A673 (cell line): ENCODE measurements around the gene RNF25. TPM values are rescaled to one million over a fixed set of nuclear protein-coding genes. Genes with fewer than 3 reads are reported as not detected.

ENCODE experiments used
- BruUV-seq: library from RNA; stranded (reverse); fragments of 400-500 nt; replicated peaks from 2 replicates; lab custom pipeline; 2021; lab: Mats Ljungman, UMichigan
- CTCF ChIA-PET: fragments of 300-600 bp; sonication (Branson Sonifier 250); formaldehyde crosslinking; loops from one replicate; lab custom pipeline; 2022; ENCODE audit warnings: antibody characterized with exemption; lab: Charles Lee
- POLR2A ChIA-PET: fragments of 300-600 bp; sonication (Branson Sonifier 250); formaldehyde crosslinking; loops from one replicate; lab custom pipeline; 2022; ENCODE audit warnings: antibody characterized with exemption; ENCODE audit not compliant: low non-redundant PET; lab: Charles Lee
- DNase-seq: peaks from one replicate; pipeline ENCODE4 v3.0.0-alpha.2; 2015; ENCODE audit warnings: low spot score
- H3K27ac ChIP-seq: fragments of 200-600 bp; sonication (generic); 2 replicates; pipeline ENCODE4 v1.5.1; 2016; ENCODE audit warnings: mixed run types, low read depth, mild to moderate bottlenecking, mixed read lengths, antibody characterized with exemption, low read length; ENCODE audit not compliant: poor library complexity, severe bottlenecking
- H3K27me3 ChIP-seq: fragments of 200-600 bp; sonication (generic); replicated peaks from 2 replicates; pipeline ENCODE4 v1.6.1; 2017; ENCODE audit warnings: mixed run types, low read depth, mild to moderate bottlenecking, mixed read lengths, antibody characterized with exemption, low read length; ENCODE audit not compliant: insufficient read depth, poor library complexity
- H3K36me3 ChIP-seq: fragments of 200-600 bp; sonication (generic); 2 replicates; pipeline ENCODE4 v1.6.1; 2016; ENCODE audit warnings: mixed run types, mild to moderate bottlenecking, mixed read lengths, antibody characterized with exemption, low read length; ENCODE audit not compliant: insufficient read depth, poor library complexity, severe bottlenecking
- H3K4me1 ChIP-seq: fragments of 200-600 bp; sonication (generic); 2 replicates; pipeline ENCODE4 v1.6.1; 2017; ENCODE audit warnings: mixed run types, mild to moderate bottlenecking, mixed read lengths, antibody characterized with exemption, low read length; ENCODE audit not compliant: insufficient read depth, poor library complexity, severe bottlenecking
- H3K4me3 ChIP-seq: fragments of 200-600 bp; sonication (generic); 2 replicates; pipeline ENCODE4 v1.5.1; 2016; ENCODE audit warnings: low read depth, mixed run types, mild to moderate bottlenecking, mixed read lengths, low read length; ENCODE audit not compliant: poor library complexity, severe bottlenecking
- H3K9me3 ChIP-seq: fragments of 200-600 bp; sonication (generic); 2 replicates; pipeline ENCODE4 v1.6.1; 2016; ENCODE audit warnings: mixed run types, low read depth, mild to moderate bottlenecking, mixed read lengths, antibody characterized with exemption, low read length; ENCODE audit not compliant: poor library complexity, severe bottlenecking
- EZH2 ChIP-seq: fragments of 200-600 bp; sonication (generic); IDR thresholded peaks from 2 replicates; pipeline ENCODE4 v1.6.1; 2017; ENCODE audit warnings: borderline replicate concordance, low read depth, mild to moderate bottlenecking, mixed read lengths, antibody characterized with exemption, low read length; ENCODE audit not compliant: poor library complexity, severe bottlenecking
- intact Hi-C: fragments of 100-400 bp; cut with micrococcal nuclease; formaldehyde crosslinking; loops from one replicate; pipeline ENCODE4 v1.10.0; 2022; ENCODE audit not compliant: unreplicated experiment
- total RNA-seq: library from RNA; stranded (reverse); gene quantifications from 2 replicates; pipeline ENCODE4 v1.2.3, GENCODE V29; 2021
- TF ChIP-seq, protein P1 (sequence below): fragments of 300-800, 200-600 bp; sonication (generic); conservative IDR thresholded peaks from 2 replicates; pipeline ENCODE4 v1.5.1; 2017; ENCODE audit warnings: low read depth, mild to moderate bottlenecking, antibody characterized with exemption, low read length, moderate library complexity, mixed read lengths

Gene RNF25
- total RNA-seq, 1 experiment from 2014 or later = 39.4 TPM

DNA sequence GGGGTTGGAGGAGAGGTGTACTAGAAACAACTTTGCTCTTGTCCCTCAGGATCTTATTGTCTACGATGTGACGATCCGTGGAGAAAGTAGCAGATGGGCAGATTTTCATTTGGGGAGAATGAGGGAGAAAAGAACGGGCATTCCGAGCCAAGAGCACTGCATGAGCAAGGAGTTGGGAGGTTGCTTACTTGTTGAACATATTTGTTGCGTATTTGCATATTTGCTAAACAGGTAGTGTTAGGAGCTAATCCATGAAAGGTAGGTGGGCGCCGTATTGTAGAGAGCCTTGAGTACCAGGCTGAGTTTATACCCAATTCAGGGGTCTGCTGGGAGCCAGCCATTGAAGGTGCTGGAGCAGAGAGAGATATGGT, 11.8 kb downstream of the RNF25 start:
- Histone ChIP-seq H3K27me3 (no peaks in the 10 kb centered on the region), H3K4me3 (peak overlapping the region; percentile 89), H3K9me3 (no peaks in the 10 kb centered on the region), H3K36me3 (peaks cover 57% of the 10 kb centered on the region), H3K4me1 (peaks cover 6% of the 10 kb centered on the region), H3K27ac (peak overlapping the region; percentile 85)
- DNase-seq = no peak
- ChIA-PET CTCF (interaction anchor here (0.6 to 2.3 kb wide), 3 partner anchors 32 to 198 kb away, joined by 7 to 28 read pairs (median 14); no protein-coding TSS in a partner anchor), POLR2A (interaction anchor here (0.6 to 1.2 kb wide), 2 partner anchors 51 to 276 kb away, joined by 4 to 8 read pairs; partner anchors contain the start of gene TTLL4)
- intact Hi-C loops = no loop called here
- TSS peak; percentile 93 for BruUV-seq
- TF ChIP-seq EZH2 = no peak
- TF ChIP-seq, protein P1, sequence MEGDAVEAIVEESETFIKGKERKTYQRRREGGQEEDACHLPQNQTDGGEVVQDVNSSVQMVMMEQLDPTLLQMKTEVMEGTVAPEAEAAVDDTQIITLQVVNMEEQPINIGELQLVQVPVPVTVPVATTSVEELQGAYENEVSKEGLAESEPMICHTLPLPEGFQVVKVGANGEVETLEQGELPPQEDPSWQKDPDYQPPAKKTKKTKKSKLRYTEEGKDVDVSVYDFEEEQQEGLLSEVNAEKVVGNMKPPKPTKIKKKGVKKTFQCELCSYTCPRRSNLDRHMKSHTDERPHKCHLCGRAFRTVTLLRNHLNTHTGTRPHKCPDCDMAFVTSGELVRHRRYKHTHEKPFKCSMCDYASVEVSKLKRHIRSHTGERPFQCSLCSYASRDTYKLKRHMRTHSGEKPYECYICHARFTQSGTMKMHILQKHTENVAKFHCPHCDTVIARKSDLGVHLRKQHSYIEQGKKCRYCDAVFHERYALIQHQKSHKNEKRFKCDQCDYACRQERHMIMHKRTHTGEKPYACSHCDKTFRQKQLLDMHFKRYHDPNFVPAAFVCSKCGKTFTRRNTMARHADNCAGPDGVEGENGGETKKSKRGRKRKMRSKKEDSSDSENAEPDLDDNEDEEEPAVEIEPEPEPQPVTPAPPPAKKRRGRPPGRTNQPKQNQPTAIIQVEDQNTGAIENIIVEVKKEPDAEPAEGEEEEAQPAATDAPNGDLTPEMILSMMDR = no peak

DNA sequence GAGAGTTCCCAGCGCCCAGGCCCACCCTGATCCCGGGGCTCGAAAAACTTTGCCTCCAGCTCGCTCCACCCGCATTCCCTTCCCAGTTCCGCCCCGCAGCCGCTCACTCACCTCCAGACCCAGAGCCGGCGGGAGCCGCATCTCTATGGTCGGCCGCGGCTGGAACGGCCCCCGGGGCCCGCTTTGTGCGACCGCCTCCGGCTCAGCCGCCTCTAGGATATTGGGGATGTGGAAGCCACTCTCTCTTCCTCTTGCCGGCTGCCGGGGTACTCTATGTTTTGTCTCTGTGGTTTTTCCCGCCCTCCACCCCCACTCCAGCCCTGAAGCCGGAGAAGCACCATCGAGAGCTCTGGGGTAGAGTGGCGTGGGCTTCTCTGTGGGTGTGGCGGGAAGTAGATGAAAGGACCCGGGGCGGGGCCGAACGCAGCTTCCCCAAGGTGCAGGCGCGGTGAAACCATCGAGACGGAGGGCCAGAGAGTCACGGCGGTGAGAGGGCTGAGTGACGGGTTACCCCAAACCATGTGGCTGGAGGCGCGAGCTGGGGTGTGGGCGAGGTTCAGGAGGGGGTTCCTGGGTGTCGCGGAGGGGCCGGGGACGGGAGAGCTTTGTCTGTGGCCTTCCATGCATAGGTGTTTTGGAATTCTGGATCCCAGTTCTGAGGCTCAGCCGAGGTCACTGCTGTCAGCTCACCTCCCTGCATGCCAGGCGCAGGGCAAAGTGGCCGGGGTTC, 12.4 kb downstream of the RNF25 start, which contains the start of the genes BCS1L and ZNF142:
TSS of gene BCS1L (plus strand) at position 426 of the 730 bp plus-strand sequence. CDS start 1,305 bp downstream, outside the sequence.
TSS of gene ZNF142 (minus strand) at position 366 of the 730 bp plus-strand sequence. CDS start 3,194 bp downstream, outside the sequence.
- ChIA-PET POLR2A (interaction anchor here (0.6 to 1.2 kb wide), 2 partner anchors 51 to 275 kb away, joined by 4 to 8 read pairs; partner anchors contain the start of gene TTLL4), CTCF (interaction anchor here (0.6 to 2.3 kb wide), 4 partner anchors 31 to 198 kb away, joined by 7 to 28 read pairs (median 10); no protein-coding TSS in a partner anchor)
- intact Hi-C loops = no loop called here
- peak; percentile 98 for DNase-seq
- BruUV-seq = no TSS peak
- no peaks in the 10 kb centered on the region for H3K27me3 ChIP-seq
- peak within 1 kb of the TSS; percentile 89 for H3K4me3 ChIP-seq
- no peaks in the 10 kb centered on the region for H3K9me3 ChIP-seq
- no peak for TF ChIP-seq EZH2
- TF ChIP-seq, protein P1 = no peak
- peaks cover 6% of the 10 kb centered on the region for H3K4me1 ChIP-seq
- H3K36me3 ChIP-seq = peaks cover 57% of the 10 kb centered on the region
- peak within 1 kb of the TSS; percentile 85 for H3K27ac ChIP-seq

DNA sequence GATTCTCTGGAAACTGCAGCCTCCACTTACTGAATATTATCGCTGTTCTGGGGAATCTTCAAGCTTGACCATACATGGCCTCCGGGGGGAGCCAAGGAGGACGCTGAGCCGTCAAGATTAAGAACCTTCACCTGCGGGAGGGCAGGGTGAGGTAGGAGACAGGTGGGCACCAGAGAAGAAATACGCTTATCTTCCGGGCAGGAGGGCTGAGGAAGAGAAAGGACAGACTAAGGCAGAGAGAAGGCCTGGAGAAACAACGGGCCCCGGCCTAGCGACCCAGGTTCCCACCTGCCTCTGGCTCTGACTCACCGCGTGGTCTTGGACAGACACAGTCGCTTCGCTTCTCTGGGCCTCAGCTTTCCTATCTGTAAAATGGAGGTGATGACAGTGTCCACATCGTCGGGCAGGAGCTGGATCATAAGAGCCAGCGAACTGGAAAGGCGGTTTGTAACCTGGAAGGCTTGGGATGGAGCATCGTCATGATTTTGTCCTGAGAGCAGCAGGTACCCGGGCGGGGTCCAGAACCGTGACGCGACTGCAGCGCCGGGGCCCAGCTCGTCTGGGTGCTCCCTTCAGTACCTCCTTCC, 13.0 kb downstream of the RNF25 start:
- TSS peak; percentile 76 for BruUV-seq
- Histone ChIP-seq H3K27ac (peak overlapping the region; percentile 85), H3K27me3 (no peaks in the 10 kb centered on the region), H3K36me3 (peaks cover 57% of the 10 kb centered on the region), H3K9me3 (no peaks in the 10 kb centered on the region), H3K4me3 (peak overlapping the region; percentile 89), H3K4me1 (peaks cover 6% of the 10 kb centered on the region)
- intact Hi-C loops = loop anchor here (1.0 kb wide), 1 partner anchor 189 kb away; no protein-coding TSS in a partner anchor
- CTCF ChIA-PET = interaction anchor here (0.6 to 2.3 kb wide), 2 partner anchors 78 to 189 kb away, joined by 7 to 28 read pairs; no protein-coding TSS in a partner anchor
- TF ChIP-seq, protein P1 = peak; percentile 50
- TF ChIP-seq EZH2 = no peak
- POLR2A ChIA-PET = interaction anchor here (0.6 to 1.2 kb wide), 2 partner anchors 52 to 67 kb away, joined by 4 read pairs; partner anchors contain the start of gene TTLL4
- DNase-seq = peak; percentile 62
